GM18511 (cell line): ENCODE measurements around the gene GPSM3.

Experiments used
- ATAC-seq: cut with Tn5 transposase; IDR thresholded peaks from one replicate; pipeline ENCODE4 v1.9.1; 2021; ENCODE audit warnings: mild to moderate bottlenecking, moderate library complexity; ENCODE audit not compliant: unreplicated experiment

The GPSM3 gene

DNA sequence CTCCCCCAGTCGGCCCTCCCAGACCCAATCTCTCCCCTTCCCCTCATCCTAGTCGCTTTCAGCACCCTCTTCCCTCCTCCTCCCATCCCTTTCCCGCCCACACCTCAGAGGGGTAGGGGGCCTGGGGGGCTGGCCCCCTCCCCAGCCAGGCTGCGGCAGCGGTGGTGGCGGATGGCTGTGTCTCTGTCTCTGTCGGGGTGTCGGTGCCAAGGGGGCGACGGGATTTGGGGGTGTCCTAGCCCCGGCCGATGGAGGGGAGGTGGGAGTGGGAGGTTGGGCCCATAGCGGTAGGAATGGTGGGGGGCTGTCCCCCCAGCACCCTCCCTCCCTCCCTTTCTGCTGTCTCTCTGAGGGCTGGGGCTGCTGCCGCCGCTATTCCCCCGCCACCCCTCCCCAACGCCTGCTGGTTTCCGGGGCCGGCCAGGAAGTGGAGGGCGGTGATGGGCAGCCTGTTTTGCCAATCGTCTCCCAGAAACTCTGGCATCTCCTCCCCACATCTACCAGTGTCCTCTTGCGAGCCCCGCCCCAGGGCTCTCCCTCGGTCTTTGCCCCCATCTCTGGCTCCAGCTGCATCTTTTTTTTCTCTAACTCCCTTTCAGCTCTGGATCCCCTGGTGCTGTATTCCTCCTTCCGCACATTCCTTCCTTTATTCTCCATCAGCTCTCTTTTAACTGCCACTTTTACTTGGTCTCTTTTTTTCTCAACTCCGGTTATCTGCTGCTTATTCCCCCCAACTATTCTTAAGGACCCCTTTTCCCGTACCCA is 16.6 kb downstream of the GPSM3 start, which contains the start of gene AGPAT1:
TSS of gene AGPAT1 (minus strand) at position 374 of the 765 bp plus-strand sequence. CDS start 4,588 bp downstream, outside the sequence.
- ATAC-seq: no peak

DNA sequence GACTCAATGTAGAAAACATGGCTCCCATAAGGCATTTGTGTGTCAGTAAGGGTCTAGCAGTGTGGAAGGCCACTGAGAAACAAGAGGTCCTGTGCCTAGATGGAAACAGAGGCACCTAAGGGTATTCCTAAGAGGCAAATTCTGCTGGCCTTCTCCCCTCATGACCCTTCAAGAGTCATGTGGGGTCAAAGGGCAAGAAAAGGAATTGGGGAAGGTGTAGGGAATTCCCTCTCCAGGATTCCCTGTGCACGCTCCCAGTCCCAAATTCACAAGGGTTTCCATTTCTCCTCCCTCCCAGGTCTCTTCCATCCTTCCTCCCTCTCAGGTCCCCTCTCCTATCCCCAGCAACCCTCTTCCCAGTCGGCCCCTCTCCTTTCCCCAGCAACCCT is 17.1 kb downstream of the GPSM3 start:
- ATAC-seq: no peak

DNA sequence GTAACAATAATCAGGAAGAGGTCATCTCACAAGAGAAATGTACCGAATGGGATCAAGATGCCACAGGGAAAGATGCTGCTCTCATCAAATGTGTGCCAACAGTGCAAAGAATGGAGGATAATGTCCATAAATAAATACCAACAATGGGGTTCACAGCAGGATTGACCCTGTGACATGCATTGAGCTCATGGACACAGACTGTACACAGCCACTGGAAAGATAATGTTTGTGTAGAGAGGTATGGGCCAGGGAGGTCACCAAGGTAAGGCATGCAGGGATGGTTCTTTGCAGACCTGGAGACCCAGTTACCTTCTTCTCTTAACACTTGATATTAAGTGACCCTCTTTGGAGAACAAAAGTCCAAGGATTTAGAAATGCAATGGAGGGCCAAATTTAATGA is 18.0 kb downstream of the GPSM3 start:
- no peak for ATAC-seq

DNA sequence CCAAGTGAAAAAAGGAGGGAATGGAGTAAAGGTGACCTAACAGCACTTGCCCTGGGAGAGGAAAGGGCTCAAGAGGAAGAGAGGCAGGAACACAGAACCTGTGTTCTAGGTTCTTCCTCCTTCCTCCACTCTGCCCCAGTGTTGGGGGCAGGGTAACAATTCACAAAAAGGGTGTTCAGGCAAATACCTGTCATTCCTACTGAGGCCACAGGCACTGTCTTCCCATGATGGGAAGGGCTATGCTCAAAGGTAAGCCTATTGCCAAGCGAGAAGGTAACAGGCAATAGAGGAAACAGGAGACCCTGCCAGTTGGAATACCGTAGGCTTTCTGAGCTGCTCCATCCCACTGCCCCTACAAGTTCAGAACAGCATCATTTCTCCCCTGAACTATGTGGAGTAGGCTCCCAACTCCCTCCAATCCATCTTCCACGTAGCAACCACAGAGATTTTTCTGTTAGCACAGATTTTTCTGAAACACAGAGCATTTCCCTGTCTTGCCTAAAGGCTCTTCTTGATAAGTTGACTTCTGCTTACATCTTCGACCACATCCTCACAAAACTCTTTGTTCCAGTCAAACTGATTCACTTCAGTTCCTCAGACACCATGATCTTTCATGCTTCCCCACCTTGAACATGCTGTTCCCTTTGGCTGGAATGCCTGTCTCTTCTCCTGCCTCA is 19.3 kb downstream of the GPSM3 start:
- ATAC-seq: no peak

DNA sequence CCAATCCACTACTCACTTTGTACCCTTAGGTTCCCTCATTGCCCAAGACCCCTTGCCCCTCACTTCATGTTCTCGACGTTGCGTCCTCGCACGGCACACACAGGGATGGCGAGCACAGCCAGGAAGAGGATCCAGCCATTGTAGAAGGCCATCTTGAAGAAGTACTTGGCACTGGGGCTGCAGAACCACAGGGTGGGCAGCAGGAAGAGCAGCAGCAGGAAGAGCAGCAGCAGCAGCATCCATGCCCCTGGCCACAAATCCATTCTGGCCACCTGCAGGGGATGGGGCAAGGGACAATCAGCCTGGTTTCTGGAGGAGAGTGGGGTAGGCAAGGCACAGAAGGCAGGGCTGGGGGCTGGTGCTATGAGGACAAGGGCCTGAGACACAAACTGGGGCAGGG is 21.2 kb downstream of the GPSM3 start:
- ATAC-seq: no peak

DNA sequence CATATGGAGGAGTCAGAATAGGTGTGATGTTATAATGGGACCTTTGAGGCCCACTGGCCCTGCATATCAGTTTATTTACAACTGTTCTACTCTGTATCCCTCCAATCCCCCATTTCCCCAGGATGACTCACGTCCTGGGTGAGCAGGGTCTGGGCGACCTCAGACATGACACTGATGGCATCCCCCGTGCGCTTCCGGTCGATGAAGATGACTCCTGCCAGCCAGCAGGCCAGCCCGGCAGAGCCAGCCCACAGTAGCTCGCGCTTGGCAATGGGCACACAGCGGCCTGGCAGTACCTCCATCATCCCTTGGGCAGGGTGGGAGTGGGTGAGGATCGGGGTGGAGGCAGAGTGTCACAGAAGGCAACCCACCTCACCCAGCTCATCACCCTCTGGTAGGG is 22.1 kb downstream of the GPSM3 start:
- ATAC-seq: no peak

DNA sequence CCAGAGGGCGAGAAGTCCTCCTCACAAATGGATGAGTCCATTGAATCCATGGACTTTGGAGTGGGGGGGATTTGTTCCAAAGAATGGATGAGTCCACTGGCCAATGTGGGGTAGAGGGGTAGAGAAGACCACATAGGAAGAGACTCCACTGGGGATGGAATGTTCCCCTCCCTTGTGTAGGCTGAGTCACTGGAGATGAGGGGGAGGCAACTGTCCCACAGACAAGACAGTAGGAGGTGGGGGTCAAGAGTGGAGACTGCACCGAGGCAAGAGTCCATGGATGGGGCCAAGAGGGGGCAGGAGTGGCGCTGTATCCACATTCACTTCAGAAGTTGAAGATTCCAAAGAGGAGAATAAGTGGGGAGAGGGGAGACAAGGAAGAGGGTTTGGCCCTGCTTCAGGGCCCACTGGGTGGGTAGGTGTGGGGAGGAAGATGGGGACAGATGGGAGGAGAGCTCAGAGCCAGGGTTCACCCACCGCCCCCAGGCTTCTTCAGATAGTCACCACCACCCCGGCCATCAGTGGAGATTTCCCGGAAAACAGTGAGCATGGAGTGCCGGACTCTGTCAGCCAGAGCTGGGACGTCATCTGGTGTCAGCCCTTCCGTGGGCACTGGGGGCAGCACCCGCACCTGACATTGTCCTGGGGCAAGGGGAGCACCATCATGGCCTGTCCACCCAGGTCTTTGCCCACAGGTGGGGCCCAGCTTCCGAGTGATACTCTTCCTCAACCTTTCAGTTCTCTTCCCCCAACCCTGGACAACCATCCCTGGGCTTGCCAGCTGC is 23.4 kb downstream of the GPSM3 start:
- ATAC-seq: no peak

DNA sequence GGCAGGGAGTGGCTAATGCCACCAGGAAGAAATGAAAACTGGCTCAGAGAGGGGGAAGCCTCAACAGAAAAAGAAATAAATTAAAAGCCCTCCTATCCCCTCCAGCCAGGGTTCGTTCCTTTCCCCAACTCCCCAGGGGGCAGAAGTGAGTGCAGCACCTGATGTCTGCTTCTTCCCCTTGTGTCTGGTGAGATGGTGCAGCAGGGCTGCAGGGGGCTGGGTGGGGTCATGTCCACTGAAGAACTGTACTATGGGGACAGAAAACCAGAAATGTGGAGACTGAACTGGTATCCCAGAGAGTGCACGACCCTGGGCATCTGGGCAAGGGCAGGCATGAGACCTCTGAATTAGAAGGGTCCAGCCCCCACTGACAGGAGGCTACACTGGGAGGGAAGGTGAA is 24.1 kb downstream of the GPSM3 start:
- no peak for ATAC-seq

DNA sequence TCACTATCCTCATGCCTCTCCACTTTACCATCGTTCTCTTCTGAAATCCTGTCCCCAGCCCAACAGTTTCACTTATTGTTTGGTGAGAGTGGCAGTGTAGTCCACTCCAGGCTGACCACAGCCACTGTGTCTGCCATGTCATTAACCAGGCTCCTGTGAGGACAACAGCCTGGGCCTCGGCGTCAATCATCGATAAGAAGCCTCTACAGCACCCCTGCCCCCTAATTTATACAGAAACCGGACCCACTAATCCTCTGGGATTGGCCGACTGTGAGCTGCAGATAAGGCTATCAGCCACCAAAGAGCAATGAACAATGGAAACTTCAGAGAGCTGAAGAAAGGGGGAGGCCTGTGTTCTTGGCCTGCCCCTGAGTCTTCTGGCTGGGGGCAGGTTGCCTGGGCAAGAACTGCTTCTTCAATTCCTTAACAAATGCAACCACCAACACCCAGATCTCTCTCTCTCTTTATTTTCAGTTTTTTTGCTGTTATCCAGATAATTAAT is 24.6 kb downstream of the GPSM3 start:
- ATAC-seq: no peak

DNA sequence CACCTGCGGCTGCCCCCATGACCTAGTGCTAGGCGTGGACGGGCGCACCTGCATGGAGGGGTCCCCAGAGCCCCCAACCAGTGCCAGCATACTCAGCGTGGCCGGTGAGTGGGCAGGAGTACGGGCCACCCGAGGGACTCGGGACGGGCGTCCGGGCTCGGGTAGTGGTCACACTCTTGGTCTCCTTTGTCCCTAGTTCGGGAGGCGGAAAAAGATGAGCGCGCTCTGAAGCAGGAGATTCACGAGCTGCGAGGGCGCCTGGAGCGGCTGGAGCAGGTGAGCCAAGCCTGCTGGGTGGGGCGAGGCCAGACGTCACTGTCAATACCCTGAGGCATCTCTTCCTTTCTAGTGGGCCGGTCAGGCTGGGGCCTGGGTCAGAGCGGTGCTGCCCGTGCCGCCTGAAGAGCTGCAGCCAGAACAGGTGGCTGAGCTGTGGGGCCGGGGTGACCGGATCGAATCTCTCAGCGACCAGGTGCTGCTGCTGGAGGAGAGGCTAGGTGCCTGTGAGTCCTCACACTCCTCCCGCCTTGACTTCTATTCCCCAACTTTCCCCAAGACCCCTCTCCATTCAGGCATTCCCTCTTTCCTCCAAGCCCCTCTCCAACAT is 25.2 kb downstream of the GPSM3 start:
- no peak for ATAC-seq

DNA sequence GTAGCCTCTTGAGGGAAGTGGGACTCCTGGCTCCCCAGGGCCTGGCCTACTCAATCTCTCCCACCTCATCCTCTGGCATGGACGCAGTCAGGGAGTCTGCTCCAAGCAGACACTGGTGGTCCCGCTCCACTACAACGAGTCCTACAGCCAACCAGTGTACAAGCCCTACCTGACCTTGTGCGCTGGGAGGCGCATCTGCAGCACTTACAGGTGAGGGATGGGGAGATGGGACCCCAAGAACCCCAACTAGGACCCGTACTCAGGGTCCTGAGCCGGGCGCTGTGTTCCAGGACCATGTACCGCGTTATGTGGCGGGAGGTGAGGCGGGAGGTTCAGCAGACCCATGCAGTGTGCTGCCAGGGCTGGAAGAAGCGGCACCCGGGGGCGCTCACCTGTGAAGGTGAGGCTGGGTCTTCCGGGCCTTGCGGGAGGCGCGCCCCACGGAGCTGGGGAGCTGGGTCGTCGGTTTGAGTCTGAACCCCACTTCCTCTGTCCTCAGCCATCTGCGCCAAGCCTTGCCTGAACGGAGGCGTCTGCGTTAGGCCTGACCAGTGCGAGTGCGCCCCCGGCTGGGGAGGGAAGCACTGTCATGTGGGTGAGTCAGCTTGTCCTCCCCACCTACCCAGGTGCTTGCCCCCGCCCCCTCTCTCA is 25.9 kb downstream of the GPSM3 start:
- ATAC-seq: no peak

DNA sequence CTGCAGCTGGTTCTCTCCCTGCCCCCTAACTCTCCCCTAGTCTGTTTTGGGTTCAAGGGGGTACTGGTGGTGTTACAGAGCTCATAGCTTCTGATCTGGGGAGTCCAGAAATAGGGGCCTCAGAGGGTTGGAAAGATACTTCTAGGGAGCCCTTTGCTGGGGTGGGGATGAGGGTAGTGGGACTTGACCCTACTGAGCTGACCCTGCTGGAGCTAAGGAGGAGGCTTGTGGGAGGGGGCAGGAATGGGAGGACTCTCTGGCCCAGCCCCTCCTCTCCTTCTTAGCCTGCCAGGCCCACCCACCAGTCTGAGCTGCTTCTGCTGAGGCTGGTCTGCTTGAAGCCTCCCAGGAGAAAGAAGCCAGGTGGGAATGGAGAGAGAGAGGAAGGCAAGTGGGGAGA is 28.1 kb downstream of the GPSM3 start, which contains the start of gene EGFL8:
TSS of gene EGFL8 (plus strand) at position 301 of the 400 bp plus-strand sequence. CDS start 1,571 bp downstream, outside the sequence.
- ATAC-seq: no peak

DNA sequence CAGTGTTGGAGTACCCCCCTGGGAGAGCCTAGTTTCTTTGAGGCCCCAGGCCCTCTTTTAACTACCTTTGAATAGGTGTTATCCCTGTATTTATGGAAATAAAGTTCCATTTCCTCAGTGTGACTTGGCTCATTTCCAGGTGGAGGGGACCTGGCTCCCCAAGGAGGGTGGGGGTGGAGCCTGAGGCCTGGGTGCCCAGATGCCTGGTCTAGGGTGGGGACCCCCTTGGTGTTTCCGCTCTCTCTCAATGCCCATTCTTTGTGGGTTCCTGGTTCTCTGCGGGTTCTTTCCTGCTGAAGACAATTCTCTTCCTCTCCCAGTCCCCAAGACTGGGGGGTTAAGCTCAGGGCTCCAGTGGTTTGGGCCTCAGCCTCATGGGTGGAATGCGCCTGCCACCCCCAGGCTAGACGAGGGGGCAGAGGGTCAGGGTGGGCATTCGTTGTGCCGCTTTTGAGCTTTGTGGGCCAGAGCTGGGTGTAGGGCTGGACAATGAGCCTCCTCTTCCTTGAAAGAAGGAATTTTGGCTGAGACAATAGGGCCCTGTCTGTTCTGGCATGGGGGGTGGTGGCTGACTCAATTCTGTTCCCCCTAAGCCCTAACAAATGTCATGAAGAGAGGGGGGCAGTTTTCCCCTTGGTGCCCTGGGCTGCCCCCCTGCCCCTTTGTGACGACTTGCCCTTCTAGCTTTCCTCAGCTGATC is 28.7 kb downstream of the GPSM3 start:
- no peak for ATAC-seq

DNA sequence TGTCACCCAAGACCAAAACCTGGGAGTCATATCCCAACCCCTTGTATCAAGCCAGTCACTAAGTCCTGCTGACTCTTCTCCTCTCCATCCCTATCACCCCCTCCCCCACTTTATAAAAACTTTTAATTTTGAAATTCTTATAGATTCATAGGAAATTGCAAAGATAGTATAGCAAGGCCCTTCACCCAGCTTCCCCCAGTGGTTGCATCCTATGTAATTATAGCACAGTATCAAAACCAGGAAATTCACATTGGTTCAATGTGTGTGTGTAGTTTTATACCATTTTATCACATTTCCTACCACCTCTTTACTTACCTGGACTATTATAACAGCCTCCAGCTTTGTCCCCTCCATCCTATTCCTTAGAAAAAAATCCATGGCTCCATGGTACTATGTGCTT is 34.4 kb downstream of the GPSM3 start:
- no peak for ATAC-seq

DNA sequence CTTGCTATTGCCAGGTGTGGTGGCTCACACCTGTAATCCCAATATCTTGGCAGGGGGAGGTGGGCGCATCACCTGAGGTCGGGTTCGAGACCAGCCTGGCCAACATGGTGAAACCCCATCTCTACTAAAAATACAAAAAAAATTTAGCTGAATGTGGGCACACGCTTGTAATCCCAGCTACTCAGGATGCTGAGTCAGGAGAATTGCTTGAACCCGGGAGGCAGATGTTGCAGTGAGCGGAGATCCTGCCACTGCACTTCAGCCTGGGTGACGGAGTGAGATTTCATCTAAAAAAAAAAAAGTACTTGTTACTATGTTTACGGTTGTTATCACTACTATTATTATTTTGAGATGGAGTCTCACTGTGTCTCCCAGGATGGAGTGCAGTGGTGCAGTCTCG is 35.6 kb downstream of the GPSM3 start:
- ATAC-seq: no peak

DNA sequence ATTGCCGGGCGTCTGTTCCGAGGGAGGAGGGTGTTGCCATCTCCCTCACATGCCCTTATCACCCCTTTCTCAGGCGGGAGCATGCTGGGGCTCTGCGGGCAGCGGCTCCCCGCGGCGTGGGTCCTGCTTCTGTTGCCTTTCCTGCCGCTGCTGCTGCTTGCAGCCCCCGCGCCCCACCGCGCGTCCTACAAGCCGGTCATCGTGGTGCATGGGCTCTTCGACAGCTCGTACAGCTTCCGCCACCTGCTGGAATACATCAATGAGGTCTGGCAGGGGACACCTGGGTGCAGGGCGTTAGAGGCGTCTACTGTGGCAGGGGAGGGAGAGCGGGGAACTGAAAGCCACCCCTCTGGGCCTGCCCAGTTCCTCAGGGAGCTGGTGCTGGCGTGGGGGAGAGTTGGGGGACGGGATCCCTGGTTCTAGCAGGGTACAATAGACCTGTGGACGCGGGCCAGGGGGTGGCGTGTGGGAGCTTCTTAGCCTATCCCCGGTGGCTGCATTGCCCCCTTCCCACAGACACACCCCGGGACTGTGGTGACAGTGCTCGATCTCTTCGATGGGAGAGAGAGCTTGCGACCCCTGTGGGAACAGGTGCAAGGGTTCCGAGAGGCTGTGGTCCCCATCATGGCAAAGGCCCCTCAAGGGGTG is 37.8 kb downstream of the GPSM3 start:
- no peak for ATAC-seq

DNA sequence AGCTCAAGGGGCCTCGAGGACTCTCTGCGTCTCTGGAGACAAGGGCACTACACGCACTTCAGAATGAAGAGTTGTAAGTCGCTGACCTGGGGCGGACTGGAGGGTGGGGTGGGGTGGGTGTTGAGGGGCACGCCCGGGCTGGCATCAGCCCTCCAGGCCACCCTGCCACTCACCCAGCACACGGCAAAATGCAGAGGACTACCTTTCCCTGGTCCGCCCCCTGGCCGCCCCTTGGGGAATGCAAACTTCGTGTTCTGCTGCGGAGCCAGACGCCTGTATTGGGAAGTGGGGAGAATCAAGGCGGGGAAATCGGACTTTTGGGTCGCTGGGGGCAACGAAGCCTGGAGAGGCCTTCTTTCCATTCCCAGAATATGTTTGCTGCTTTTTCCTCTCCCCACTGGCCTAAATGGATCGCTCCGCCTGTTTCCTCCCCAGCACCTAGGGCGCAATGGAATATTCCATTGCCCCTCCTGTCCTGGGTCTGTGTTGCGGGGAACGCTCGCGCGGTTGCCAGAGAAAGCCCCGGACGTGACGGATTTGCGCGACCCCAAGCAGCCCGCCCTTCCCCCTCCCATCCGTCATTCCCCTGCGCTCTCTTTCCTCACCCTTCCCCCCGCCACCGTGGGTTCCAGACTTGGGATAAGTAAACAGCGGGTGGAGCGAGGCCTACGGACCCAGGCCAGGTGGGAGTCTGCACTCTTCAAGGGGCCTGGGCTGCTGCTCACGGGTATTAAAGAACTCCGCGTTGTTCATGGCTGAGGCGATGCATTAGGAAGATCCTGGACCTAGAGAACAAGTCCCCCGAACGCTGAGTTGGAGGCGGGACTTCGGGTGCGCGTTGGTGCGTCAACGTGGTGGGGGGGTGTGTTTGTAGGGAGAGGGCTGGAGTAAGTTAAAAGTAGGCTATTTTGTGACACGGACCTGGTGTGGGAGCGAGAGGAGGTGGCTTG is 38.6 kb downstream of the GPSM3 start, which contains the start of gene PPT2:
TSS of gene PPT2 (plus strand) at position 578 of the 950 bp plus-strand sequence. CDS start 454 bp downstream, outside the sequence.
- no peak for ATAC-seq
